Measurements from ENCODE around the gene SYNRG.

SYNRG gene

GRCh38 chr17:37500378-37500777, 108.8 kb downstream of the SYNRG start:
- DNase-seq (ENCODE audit: low read depth) = no peak

GRCh38 chr17:37494971-37495370, 114.2 kb downstream of the SYNRG start:
- DNase-seq (ENCODE audit: low read depth) = no peak

- DNase-seq (ENCODE audit: low read depth) = no peak
Observed at GRCh38 chr17:37494401-37494831, 114.8 kb downstream of the SYNRG start.

GRCh38 chr17:37493249-37494027, 115.8 kb downstream of the SYNRG start:
- no peak for DNase-seq (ENCODE audit: low read depth)

GRCh38 chr17:37492167-37492566, 117.1 kb downstream of the SYNRG start:
- DNase-seq (ENCODE audit: low read depth) = no peak

GRCh38 chr17:37490638-37491614, 118.3 kb downstream of the SYNRG start:
- DNase-seq (ENCODE audit: low read depth) = no peak

- DNase-seq (ENCODE audit: low read depth) = peak; percentile 54
Observed at GRCh38 chr17:37490022-37490587, 119.1 kb downstream of the SYNRG start.

- peak; percentile 58 for DNase-seq (ENCODE audit: low read depth)
Observed at GRCh38 chr17:37489197-37490001, 119.8 kb downstream of the SYNRG start, which contains the start of gene DUSP14. Gene DUSP14 (plus strand): TSS chr17:37489891. CDS start chr17:37512273, 22,382 bp downstream.

GRCh38 chr17:37488607-37489196, 120.5 kb downstream of the SYNRG start:
- peak; percentile 23 for DNase-seq (ENCODE audit: low read depth)

GRCh38 chr17:37488009-37488604, 121.1 kb downstream of the SYNRG start:
- DNase-seq (ENCODE audit: low read depth) = no peak

- no peak for DNase-seq (ENCODE audit: low read depth)
Observed at GRCh38 chr17:37485938-37486570, 123.2 kb downstream of the SYNRG start.

- DNase-seq (ENCODE audit: low read depth) = no peak
Observed at GRCh38 chr17:37483311-37484039, 125.7 kb downstream of the SYNRG start.

GRCh38 chr17:37481001-37481665, 128.1 kb downstream of the SYNRG start:
- DNase-seq (ENCODE audit: low read depth) = no peak

- no peak for DNase-seq (ENCODE audit: low read depth)
Observed at GRCh38 chr17:37480427-37480826, 128.8 kb downstream of the SYNRG start.

- DNase-seq (ENCODE audit: low read depth) = no peak
Observed at GRCh38 chr17:37479025-37479424, 130.2 kb downstream of the SYNRG start.

- DNase-seq (ENCODE audit: low read depth) = no peak
Observed at GRCh38 chr17:37478187-37478586, 131.0 kb downstream of the SYNRG start.

GRCh38 chr17:37476431-37477120, 132.6 kb downstream of the SYNRG start:
- DNase-seq (ENCODE audit: low read depth) = no peak

- DNase-seq (ENCODE audit: low read depth) = no peak
Observed at GRCh38 chr17:37475731-37476420, 133.3 kb downstream of the SYNRG start.
